IMR-90 (cell line): Measurements from ENCODE around the gene ETNK1. TPM values are rescaled to one million over a fixed set of nuclear protein-coding genes. Genes with fewer than 3 reads are reported as not detected.

Source experiments
- ATAC-seq: fragments of 200-7000 bp; cut with Tn5 transposase; 2 replicates; pipeline ENCODE4 v1.9.1; 2020; ENCODE audit warnings: low read depth, mild to moderate bottlenecking, moderate library complexity
- BruUV-seq: library from RNA; stranded (reverse); fragments of 400-500 nt; replicated peaks from 2 replicates; lab custom pipeline; 2021; lab: Mats Ljungman, UMichigan
- CTCF ChIA-PET: fragments of 300-600 bp; formaldehyde crosslinking; extraction: SDS; loops from one replicate; lab custom pipeline; 2021; ENCODE audit warnings: antibody characterized with exemption; lab: Yijun Ruan, JAX
- POLR2A ChIA-PET: fragments of 300-600 bp; sonication (Branson Sonifier 250); formaldehyde crosslinking; loops from one replicate; lab custom pipeline; 2022; ENCODE audit warnings: antibody characterized with exemption; ENCODE audit not compliant: unreplicated experiment; lab: Charles Lee
- DNase-seq: peaks from one replicate; pipeline ENCODE4 v3.0.0; 2013
- H2AFZ ChIP-seq: replicated peaks from 2 replicates; pipeline ENCODE3; 2013; ENCODE audit warnings: low read length, mild to moderate bottlenecking; ENCODE audit not compliant: poor library complexity
- H2AK5ac ChIP-seq: 2 replicates; pipeline ENCODE4 v1.6.1; 2013; ENCODE audit warnings: low read depth, low read length, inconsistent platforms
- H2AK9ac ChIP-seq: replicated peaks from 2 replicates; pipeline ENCODE3; 2013; ENCODE audit warnings: mild to moderate bottlenecking, low read depth, low read length, moderate library complexity; ENCODE audit not compliant: poor library complexity
- H2BK120ac ChIP-seq: 2 replicates; pipeline ENCODE4 v1.6.1; 2013; ENCODE audit warnings: low read depth, low read length, inconsistent platforms
- H2BK15ac ChIP-seq: 3 replicates; pipeline ENCODE4 v1.6.1; 2013; ENCODE audit warnings: low read depth, low read length, inconsistent platforms
- H2BK20ac ChIP-seq: 2 replicates; pipeline ENCODE4 v1.6.1; 2013; ENCODE audit warnings: low read depth, mild to moderate bottlenecking, inconsistent platforms, low read length, moderate library complexity
- H2BK5ac ChIP-seq: 2 replicates; pipeline ENCODE4 v1.6.1; 2013; ENCODE audit warnings: mild to moderate bottlenecking, low read depth, low read length, inconsistent platforms; ENCODE audit not compliant: poor library complexity, severe bottlenecking
- H3K14ac ChIP-seq: replicated peaks from 2 replicates; pipeline ENCODE4 v1.6.1; 2013; ENCODE audit warnings: low read depth, low read length, inconsistent platforms
- H3K18ac ChIP-seq: 2 replicates; pipeline ENCODE4 v1.6.1; 2013; ENCODE audit warnings: low read depth, low read length, control low read depth
- H3K23ac ChIP-seq: 2 replicates; pipeline ENCODE4 v1.6.1; 2013; ENCODE audit warnings: low read depth, low read length, inconsistent platforms
- H3K27ac ChIP-seq: 2 replicates; pipeline ENCODE4 v1.5.1; 2013; ENCODE audit warnings: mild to moderate bottlenecking, control low read depth, low read length; ENCODE audit not compliant: insufficient read depth
- H3K27me3 ChIP-seq: 2 replicates; pipeline ENCODE4 v1.6.1; 2013; ENCODE audit warnings: low read length; ENCODE audit not compliant: control insufficient read depth, insufficient read depth
- H3K36me3 ChIP-seq: 2 replicates; pipeline ENCODE4 v1.6.1; 2013; ENCODE audit warnings: low read length, mixed read lengths; ENCODE audit not compliant: control insufficient read depth, insufficient read depth
- H3K4ac ChIP-seq: 2 replicates; pipeline ENCODE4 v1.6.1; 2013; ENCODE audit warnings: low read depth, low read length, inconsistent platforms
- H3K4me1 ChIP-seq: 2 replicates; pipeline ENCODE4 v1.6.1; 2013; ENCODE audit warnings: low read length, mixed read lengths; ENCODE audit not compliant: control insufficient read depth, insufficient read depth
- H3K4me2 ChIP-seq: 2 replicates; pipeline ENCODE4 v1.6.1; 2013; ENCODE audit warnings: low read depth, mild to moderate bottlenecking, control low read depth, low read length, moderate library complexity
- H3K4me3 ChIP-seq: 2 replicates; pipeline ENCODE4 v1.5.1; 2013; ENCODE audit warnings: low read depth, mild to moderate bottlenecking, control low read depth, low read length, moderate library complexity; ENCODE audit not compliant: insufficient read depth
- H3K56ac ChIP-seq: 2 replicates; pipeline ENCODE4 v1.6.1; 2013; ENCODE audit warnings: low read length, inconsistent platforms; ENCODE audit not compliant: insufficient read depth; ENCODE audit errors: extremely low read depth
- H3K79me1 ChIP-seq, 2 experiments: 2 replicates each; pipeline ENCODE4 v1.6.1; 2013; ENCODE audit warnings: low read length in 2 of 2, inconsistent platforms in 1 of 2, low read depth in 1 of 2
- H3K9ac ChIP-seq: 2 replicates; pipeline ENCODE4 v1.6.1; 2013; ENCODE audit warnings: low read depth, low read length, control low read depth
- H3K9me1 ChIP-seq: 2 replicates; pipeline ENCODE4 v1.6.1; 2013; ENCODE audit warnings: low read length, inconsistent platforms; ENCODE audit not compliant: insufficient read depth
- H3K9me3 ChIP-seq: 2 replicates; pipeline ENCODE4 v1.6.1; 2013; ENCODE audit warnings: low read length; ENCODE audit not compliant: control insufficient read depth, insufficient read depth
- H4K20me1 ChIP-seq: 2 replicates; pipeline ENCODE4 v1.6.1; 2013; ENCODE audit warnings: low read length, inconsistent platforms; ENCODE audit not compliant: insufficient read depth
- H4K5ac ChIP-seq: 2 replicates; pipeline ENCODE4 v1.6.1; 2013; ENCODE audit warnings: mild to moderate bottlenecking, low read depth, low read length, control low read depth
- H4K8ac ChIP-seq, 2 experiments: 2 replicates each; pipeline ENCODE4 v1.6.1; 2013; ENCODE audit warnings: low read depth in 2 of 2, low read length in 2 of 2, control low read depth in 1 of 2, inconsistent platforms in 1 of 2
- H4K91ac ChIP-seq: 2 replicates; pipeline ENCODE4 v1.6.1; 2013; ENCODE audit warnings: low read depth, low read length, inconsistent platforms; ENCODE audit not compliant: insufficient read depth
- CEBPB ChIP-seq: IDR thresholded peaks from 2 replicates; pipeline ENCODE4 v1.6.1; 2012; ENCODE audit warnings: low read depth, low read length, improper control_type of control experiment
- CHD1 ChIP-seq: IDR thresholded peaks from 2 replicates; pipeline ENCODE4 v1.6.1; 2012; ENCODE audit warnings: low read depth, low read length, improper control_type of control experiment
- MAFK ChIP-seq: IDR thresholded peaks from 2 replicates; pipeline ENCODE4 v1.6.1; 2012; ENCODE audit warnings: low read depth, low read length, improper control_type of control experiment
- MXI1 ChIP-seq: IDR thresholded peaks from 2 replicates; pipeline ENCODE4 v1.6.1; 2012; ENCODE audit warnings: low read depth, mild to moderate bottlenecking, low read length, moderate library complexity, borderline replicate concordance
- WGBS, 2 experiments: methylation state at CpG; one replicate each; pipeline versions ENCODE4 v1.1.5 to v1.1.7; 2013; ENCODE audit warnings: missing lambda C conversion rate in 2 of 2; ENCODE audit not compliant: insufficient read length in 1 of 2; ENCODE audit errors: extremely low coverage in 2 of 2; 5-methylcytosine and 5-hydroxymethylcytosine counted together
- dilution Hi-C: fragments of 300-500 bp; cut with HindIII; formaldehyde crosslinking; loops from one replicate; pipeline ENCODE4 v1.14.3; 2018; ENCODE audit warnings: low sequenced_read_pairs; ENCODE audit not compliant: unreplicated experiment
- in situ Hi-C: fragments of 300-500 bp; cut with MboI; formaldehyde crosslinking; loops from 3 replicates; pipeline ENCODE4 v1.14.3; 2019; ENCODE audit warnings: low sequenced_read_pairs, inconsistent platforms, mixed read lengths
- intact Hi-C: fragments of 100-400 bp; cut with micrococcal nuclease; formaldehyde crosslinking; loops from 2 replicates; pipeline ENCODE4 v1.10.0; 2022
- polyA plus RNA-seq, 3 experiments: library from polyadenylated mRNA; depleted of rRNA; stranded (reverse); fragments of >200 nt; gene quantifications; 2 replicates each; pipeline ENCODE4 v1.2.3, GENCODE V29; 2012; ENCODE audit warnings: low replicate concordance in 1 of 3
- total RNA-seq: library from RNA; depleted of rRNA; stranded (reverse); fragments of >200 nt; gene quantifications from 2 replicates; pipeline ENCODE4 v1.2.3, GENCODE V29; 2012

Gene ETNK1
- total and polyA plus RNA-seq, 2 of the 4 experiments (the other 2 are of a cell fraction), result 12.8 to 33.3 TPM

DNA sequence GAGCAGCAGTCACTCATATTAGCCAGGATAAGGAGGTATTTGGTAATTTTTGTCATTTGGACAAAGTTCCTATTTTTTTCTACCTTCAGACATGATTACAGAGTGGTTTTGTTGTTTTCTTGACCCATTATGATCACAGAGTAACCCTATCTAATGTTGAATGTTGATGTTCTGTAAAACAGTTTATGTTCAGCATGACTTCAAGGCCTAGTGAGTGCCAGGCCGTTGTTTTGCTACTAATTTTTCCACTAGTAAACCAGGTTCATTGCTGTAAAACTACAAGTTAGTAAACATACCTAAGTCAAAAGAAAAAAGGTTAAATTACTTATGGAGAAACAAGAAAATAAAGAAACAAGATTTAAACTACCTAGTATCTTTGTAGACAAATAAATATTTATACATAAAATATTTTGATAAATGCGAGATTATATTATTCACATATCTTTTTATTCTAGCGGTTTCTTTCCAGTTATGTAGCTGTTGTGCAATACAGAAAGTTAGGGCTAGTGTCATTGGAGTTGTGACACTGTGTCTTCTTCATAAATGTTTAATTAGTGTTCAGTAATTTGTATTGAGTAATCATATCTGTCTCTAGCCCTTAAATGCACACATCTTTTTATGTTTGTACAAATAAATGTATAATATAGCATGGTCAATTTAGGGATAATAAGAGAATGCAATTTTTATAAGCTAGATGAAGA is 16.5 kb downstream of the ETNK1 start:
- Histone ChIP-seq H2AFZ (no peak overlapping the region), H2BK5ac (peak overlapping the region; percentile 58), H2AK5ac (no peak overlapping the region), H2AK9ac (no peak overlapping the region), H3K18ac (no peak overlapping the region), H3K56ac (no peak overlapping the region), H4K91ac (no peak overlapping the region), H3K4me3 (no peak overlapping the region), H3K14ac (no peak overlapping the region), H4K20me1 (peaks cover 6% of the 10 kb centered on the region), H2BK15ac (no peak overlapping the region), H4K5ac (no peak overlapping the region), H2BK120ac (no peak overlapping the region), H4K8ac (no peak overlapping the region), H3K4me1 (no peaks in the 10 kb centered on the region; the same call in 1 of the 2 replicates), H3K27ac (no peak overlapping the region), H3K9me3 (no peaks in the 10 kb centered on the region), H2BK20ac (no peak overlapping the region), H3K36me3 (no peaks in the 10 kb centered on the region; the same call in 1 of the 2 replicates), H3K9me1 (no peaks in the 10 kb centered on the region), H3K27me3 (no peaks in the 10 kb centered on the region), H3K23ac (no peak overlapping the region), H3K4me2 (no peak overlapping the region), H3K9ac (no peak overlapping the region), H3K79me1 (peaks cover 21 to 36% of the 10 kb centered on the region in 2 experiments), H3K4ac (no peak overlapping the region)
- ATAC-seq (no peak), DNase-seq (no peak)
- in situ Hi-C loops (no loop called here), intact Hi-C loops (no loop called here), dilution Hi-C loops (no loop called here)
- no TSS peak for BruUV-seq
- TF ChIP-seq CEBPB (peak; percentile 79), MAFK (no peak), MXI1 (no peak), CHD1 (no peak)
- POLR2A ChIA-PET, result no interaction called here
- no CpG with 5 or more reads among the region's 3 CpGs for WGBS, 2 experiments
- CTCF ChIA-PET, result no interaction called here
